DMS153 (cell line): Measurements from ENCODE around the gene GALNT18.

ENCODE experiments used
- DNase-seq: peaks from one replicate; lab custom pipeline; 2025; lab: John Stamatoyannopoulos, UW

GALNT18 gene

DNA sequence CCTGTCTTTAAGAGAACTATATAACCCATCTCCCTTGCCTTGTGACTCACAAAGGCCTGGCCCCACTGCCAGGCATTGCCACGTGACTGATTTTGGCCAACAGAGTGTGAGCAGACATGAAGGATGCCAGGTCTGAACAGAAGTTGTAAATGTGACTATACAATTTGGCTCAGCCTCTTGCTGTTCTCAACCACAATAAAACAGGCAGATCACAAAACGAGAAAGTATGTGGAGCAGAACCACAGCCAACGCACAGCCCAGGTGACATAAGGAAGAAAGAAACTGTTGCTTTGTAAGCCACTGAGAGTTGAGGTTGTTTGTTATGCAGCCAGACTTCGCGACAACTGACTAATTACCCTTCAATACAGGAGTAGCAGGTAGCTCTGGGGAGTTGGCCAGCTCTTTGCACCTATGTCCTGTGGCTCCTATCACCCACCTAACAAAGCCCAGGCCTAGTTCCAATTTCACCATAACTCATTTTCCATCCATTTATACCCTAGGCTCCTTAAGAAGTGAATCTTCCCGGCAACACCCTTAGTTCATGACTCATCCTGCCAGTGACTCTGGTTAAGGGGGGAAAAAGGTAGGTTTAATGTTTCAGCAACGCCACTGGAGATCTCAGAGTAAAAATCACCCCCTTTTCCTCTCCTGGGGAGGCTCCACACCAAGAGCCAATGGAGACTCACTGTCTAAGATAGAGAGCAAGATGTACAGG lies 53.7 kb downstream of the GALNT18 start:
- no peak for DNase-seq

DNA sequence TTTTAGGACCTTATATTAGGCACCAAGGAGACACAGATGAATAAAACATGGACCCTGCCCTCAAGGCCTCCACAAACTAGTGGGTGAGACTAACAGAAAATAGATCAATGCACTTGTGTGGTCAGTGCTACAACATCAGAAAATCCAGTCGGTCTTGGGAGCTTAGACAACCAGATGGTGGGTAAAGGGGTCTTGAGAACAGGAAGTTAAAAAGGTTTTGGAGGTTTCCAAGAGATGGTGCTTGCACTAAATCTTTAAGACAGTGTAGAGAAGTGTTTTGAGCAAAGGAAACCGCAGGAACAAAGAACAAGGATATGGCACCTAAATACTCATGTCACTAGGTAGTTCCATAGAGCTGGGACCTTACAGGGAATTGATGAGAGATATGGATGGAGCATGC lies 56.2 kb downstream of the GALNT18 start:
- DNase-seq = no peak

- DNase-seq = no peak
Observed at GRCh38 chr11:11563200-11563975, 58.4 kb downstream of the GALNT18 start.

DNA sequence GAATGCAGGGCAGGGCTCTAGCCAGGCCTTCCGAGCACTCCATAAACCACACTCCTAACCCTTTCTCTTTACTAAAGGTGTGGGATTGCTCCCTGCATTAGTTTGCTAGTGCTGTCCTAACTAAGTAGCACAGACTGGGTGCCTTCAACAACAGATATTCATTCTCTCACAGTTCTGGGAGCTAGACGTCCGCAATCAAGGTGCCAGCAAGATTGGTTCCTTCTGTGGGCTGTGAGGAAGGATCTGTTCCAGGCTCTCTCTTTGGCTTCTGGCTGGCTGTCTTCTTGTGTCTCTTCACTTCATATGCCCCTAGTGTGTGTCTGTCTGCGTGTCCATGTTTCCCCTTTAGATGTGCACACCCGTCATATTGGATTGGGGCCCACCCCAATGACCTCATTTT lies 59.8 kb downstream of the GALNT18 start:
- no peak for DNase-seq

GRCh38 chr11:11558826-11559225 lies 63.0 kb downstream of the GALNT18 start:
- DNase-seq = no peak

DNA sequence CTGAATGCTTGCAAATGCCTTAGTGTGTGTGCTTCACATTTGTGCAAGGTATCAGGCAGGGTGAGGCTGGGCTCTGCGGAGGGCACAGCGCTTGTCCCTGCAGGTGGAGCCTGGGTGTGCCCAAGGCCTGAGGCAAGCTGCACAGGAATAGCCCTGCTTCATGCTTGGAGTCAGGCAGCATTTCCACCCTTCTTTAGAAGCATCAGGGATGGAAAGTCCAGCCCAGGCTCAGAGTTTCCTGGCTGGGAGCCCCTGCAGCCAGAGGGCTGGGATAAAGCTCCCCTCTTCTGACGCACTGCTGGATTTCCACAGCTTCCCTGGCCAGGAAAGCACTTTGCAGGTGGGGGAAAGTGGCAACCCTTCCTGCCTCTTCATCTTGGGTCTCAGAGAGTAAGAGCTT lies 63.4 kb downstream of the GALNT18 start:
- DNase-seq = peak; percentile 6

DNA sequence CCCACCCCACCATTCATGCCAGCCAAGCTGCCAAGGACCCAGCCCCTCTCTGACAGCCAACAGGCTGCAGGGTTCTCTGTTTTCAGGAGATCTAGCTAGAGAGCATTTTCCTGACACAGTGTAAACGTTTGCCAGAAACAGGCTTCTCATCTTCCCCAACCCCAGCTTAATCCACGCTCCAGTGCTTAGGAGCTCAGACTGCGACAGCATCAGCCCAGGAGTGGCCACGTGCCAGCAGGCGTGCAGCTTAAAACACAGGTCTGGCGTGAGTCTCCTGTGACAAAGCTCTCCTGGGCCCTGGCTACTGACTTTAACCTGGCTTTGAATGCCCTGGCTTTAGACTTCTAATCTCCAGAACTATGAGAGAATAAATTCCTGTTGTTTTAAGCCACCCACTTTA lies 66.6 kb downstream of the GALNT18 start:
- peak; percentile 57 for DNase-seq

GRCh38 chr11:11553573-11553972 lies 68.2 kb downstream of the GALNT18 start:
- DNase-seq = no peak

GRCh38 chr11:11552529-11553087 lies 69.2 kb downstream of the GALNT18 start:
- DNase-seq = no peak

- no peak for DNase-seq
Observed at GRCh38 chr11:11550534-11550933, 71.3 kb downstream of the GALNT18 start.

GRCh38 chr11:11545285-11546275 lies 76.2 kb downstream of the GALNT18 start:
- no peak for DNase-seq

DNA sequence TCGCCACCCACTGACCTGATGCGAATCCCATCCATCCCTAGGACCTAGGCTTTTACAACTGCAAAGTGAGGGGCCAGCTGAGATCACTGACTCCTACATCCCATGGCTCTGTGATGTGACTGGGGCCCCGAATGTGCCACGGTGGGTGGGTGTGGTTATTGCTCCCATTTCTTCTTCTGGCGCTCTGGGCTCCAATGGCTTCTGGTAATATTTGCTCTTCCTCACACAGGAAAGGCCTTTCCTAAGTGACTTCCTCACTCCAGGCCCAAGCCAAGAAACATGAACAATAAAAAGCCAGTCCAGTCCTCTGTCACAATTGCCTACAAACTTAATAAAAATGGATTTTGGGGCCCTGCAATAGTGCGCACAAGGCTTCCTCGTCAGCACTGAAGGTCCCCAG lies 78.1 kb downstream of the GALNT18 start:
- DNase-seq = no peak

GRCh38 chr11:11540157-11540556 lies 81.6 kb downstream of the GALNT18 start:
- no peak for DNase-seq

DNA sequence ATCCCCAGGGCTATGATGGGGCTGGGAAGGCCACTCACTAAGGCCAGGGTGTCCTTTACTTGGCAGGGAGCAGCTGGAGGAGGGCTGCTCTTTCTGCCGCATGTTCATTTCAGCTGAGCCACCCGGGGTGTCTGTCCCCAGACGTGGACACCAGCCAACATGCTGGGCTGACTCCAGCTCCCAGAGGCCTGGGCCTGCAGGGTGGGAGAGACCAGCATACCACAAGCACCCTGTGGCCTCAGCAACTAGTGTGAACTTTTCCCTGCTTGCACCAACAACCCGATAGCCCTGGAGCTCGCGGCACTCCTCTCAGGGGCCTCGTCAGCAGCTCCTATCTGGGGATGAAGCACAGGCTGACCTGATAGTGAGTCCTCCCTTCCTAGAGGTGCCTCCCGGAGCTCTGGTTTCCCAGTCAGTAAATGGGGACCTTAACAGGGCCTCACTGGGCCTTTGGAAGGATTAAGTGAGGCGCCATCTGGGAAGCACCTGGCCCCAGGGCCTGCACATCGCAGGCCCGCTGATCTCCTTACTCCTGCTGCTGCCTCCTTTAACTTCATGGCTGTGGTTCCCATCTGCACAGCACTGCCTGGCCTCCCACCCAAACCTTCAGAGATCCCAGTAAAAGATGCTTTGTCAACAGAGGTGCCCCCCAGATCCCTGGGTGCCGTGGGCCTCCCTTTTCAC lies 83.4 kb downstream of the GALNT18 start:
- no peak for DNase-seq

GRCh38 chr11:11537871-11538270 lies 83.9 kb downstream of the GALNT18 start:
- DNase-seq = no peak

DNA sequence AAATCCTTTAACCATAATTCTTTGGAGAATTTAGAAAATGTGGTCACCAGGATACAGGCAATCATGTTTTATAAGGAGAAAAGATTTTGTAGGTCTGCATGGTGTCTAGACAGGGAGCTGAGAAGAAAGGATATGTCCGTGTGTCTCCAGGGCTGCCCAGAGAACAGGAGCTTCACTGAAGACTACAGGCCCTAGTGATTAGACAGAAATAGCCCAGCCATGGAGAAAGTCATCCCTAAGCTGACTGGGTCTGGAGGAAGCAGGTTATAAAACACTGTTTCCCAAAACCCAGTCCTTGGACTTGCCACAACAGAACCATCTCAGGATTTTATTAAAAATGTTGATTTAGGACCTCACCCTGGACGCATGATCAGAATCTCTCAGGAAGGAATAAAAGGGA lies 84.4 kb downstream of the GALNT18 start:
- DNase-seq = no peak

GRCh38 chr11:11536650-11537049 lies 85.2 kb downstream of the GALNT18 start:
- DNase-seq = no peak

GRCh38 chr11:11535611-11536010 lies 86.2 kb downstream of the GALNT18 start:
- peak; percentile 68 for DNase-seq

GRCh38 chr11:11534981-11535380 lies 86.8 kb downstream of the GALNT18 start:
- DNase-seq = peak; percentile 24

GRCh38 chr11:11533751-11534150 lies 88.1 kb downstream of the GALNT18 start:
- peak; percentile 34 for DNase-seq

- DNase-seq = no peak
Observed at GRCh38 chr11:11533057-11533456, 88.7 kb downstream of the GALNT18 start.
